GM18498 (cell line): Measurements from ENCODE around the gene TUFT1.
A peak's percentile ranks its signal among the peaks of the same experiment; 100 is the strongest.
"Not testable (repeated sequence)": the region's sequence is repeated elsewhere in the genome, so short reads cannot be mapped to it uniquely, and the experiment has no call there.

Experiments used
- ATAC-seq: cut with Tn5 transposase; IDR thresholded peaks from one replicate; pipeline ENCODE4 v1.9.1; 2021; ENCODE audit warnings: mild to moderate bottlenecking, moderate library complexity; ENCODE audit not compliant: unreplicated experiment

TUFT1 gene

DNA sequence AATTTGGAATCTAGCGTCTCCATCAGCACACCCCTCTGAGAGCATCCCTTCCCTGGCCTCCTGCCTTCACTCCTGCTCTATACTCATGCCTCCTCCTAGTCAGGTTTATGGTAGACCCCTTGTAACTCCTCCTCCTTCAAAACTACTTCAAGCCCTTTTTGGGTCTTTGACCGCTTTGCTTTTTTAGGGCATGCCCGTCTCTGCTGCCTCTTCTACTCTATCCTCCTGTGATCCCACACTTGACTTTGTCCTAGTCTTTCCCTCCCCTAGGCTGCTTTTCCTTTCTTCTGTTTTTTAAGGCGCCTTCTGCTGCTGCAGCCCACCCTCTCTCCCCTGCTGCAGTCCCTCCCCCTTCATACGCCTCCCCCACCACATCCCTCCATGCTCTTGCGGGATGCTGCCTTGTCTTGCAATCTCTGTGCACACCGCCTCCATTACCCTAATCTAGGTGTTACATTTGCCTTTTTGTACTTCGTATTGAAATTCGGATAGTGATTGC is 73.2 kb downstream of the TUFT1 start:
- ATAC-seq = no peak

DNA sequence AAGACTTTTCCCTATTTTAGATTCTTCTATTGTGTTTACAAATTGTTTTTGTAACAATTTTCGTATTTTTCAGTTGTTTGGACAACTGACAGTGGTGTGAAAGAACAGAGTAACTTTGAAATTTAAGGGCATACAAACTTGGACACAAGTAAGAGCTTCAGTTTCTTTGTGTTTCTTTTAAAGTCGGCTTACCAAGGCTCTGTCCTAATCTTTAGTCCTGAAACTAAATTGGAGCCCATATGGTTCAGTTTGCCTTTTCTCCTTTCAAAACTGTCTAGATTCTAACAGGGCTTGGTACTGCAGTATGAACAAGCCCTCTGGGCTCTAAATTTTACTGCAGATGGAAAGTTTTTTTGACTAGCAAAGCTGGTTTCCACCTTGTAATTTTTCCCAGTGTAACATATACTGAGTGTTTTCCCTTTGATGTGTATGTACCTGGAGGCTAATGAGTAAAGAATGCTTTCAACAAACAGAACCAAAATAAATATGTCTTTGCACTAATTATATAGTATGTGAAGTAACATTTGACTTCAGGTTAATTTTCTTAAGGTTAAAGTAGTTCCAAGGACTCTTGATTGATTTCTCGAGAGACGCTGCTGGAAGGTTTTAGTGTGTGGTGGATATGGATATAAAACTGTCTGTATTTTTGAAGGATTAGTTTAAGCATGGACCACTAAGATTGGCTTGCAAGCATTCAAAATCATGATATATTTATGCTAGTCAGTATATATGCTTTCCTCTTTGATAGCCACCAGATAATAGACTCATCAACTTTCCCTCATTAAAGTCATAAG is 75.8 kb downstream of the TUFT1 start:
- ATAC-seq = no peak

- no peak for ATAC-seq
Measured at GRCh38 chr1:151616505-151616849, 76.4 kb downstream of the TUFT1 start.

- no peak for ATAC-seq
Measured at GRCh38 chr1:151618003-151618402, 77.9 kb downstream of the TUFT1 start.

DNA sequence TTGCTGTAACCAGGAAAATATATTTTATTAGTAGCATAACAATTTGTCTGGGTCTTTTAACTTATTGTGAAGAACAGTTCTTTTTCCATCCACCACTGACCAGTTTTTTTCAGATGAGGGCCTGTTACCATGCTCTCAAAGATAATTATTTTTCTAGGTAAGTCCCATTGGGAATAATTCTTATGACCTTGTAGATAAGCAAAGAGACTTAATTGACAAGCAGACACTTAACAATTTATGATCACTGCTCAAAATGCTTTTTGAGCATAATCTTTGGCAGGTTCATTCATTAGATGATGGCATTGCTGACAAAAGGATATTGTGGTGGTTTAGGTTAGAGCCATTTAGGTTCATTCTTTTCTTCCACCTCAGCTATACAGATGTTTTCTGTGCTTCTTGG is 78.4 kb downstream of the TUFT1 start:
- no peak for ATAC-seq

- not testable (repeated sequence) for ATAC-seq
Measured at GRCh38 chr1:151618996-151619395, 78.9 kb downstream of the TUFT1 start.

DNA sequence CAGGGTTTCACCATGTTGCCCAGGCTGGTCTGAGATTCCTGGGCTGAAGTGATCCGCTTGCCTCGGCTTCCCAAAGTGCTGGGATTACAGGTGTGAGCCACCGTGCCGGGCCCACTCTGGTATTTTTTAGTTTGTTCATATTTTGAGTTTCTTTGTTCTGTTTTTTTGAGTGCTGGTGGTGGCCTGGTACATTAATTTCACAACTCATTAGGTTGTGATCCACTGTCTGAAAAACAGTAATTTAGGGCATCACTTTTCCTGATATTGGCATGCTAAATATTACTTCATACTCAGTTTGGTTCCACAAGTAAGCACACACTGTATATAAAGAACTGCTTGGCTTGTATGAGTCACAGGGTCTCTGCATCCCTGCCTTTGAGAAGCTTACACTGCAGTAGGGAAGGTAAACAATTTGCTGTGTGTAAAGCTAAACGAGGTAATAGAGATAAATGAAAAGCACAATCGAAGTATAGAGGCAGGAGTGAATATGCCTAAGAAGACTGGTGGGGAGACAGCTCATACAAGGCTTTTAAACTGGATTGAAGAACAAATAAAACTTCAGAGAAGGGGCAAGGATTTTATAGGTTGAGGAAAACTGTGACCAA is 79.5 kb downstream of the TUFT1 start:
- ATAC-seq = no peak

DNA sequence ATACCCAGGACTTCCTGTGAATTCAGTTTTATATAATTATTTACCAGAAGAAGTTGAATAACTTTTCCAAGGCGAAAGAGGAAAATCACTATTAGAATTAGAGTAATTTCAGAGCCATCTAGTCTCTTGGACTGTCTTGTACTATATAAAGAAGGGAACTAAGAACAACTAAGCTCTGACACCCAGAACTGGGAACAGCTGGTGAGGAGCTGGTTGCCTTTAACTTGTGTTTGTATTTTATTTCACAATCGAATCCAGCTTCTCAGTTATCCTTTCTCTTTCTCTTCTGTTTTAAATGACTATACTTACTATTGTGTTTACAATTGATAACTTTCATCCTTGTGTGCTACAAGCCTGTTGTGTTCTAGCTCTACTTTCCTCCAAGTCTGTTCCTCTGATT is 80.2 kb downstream of the TUFT1 start:
- ATAC-seq = peak; percentile 44

DNA sequence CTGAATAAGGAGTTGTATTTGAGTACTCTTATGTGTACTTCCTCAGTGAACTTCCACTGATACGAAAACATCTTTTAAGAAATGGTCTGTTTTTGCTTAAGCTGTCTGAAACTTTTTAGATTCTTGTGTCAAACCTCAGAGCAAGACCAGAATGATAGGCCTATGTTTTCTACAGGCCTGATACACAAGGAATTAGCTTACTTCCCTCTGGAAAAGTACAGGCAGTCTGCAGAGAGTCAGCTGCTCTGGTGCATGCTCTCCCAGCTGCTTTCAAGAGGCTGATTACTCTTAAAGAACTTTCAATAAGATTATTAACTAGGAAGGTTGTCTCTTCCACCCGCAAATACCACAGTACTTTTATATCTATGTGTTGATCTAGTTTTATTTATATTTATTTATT is 81.2 kb downstream of the TUFT1 start:
- no peak for ATAC-seq

GRCh38 chr1:151624783-151625182 is 84.7 kb downstream of the TUFT1 start:
- ATAC-seq = no peak

GRCh38 chr1:151626740-151627334 is 86.7 kb downstream of the TUFT1 start:
- no peak for ATAC-seq

DNA sequence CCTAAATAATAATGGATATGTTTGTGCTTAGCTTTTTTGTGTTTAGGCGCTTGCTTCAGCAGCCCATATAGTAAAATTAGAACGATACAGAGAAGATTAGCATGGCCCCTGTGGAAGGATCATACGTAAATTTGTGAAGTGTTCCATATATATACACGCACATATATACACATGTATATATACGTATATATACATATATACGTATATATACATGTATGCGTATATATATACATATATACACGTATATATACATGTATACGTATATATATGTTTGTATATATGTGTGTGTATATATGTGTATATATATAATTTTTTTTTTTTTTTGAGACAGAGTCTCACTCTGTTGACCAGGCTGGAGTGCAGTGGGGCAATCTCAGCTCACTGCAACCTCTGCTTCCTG is 89.2 kb downstream of the TUFT1 start:
- ATAC-seq = no peak
